Lower lobe of right lung (tissue), 2 donors: ENCODE data around the gene POLR1D. TPM values are rescaled to one million over a fixed set of nuclear protein-coding genes. Genes with fewer than 3 reads are reported as not detected.
A peak's percentile ranks its signal among the peaks of the same experiment; 100 is the strongest.

Experiments
- ATAC-seq, 2 donors: fragments of 200-7000 bp; cut with Tn5 transposase; one replicate each; pipeline ENCODE4 v1.9.1; 2020 to 2022; ENCODE audit warnings: mild to moderate bottlenecking in 2 of 2, moderate library complexity in 2 of 2
- DNase-seq: peaks from one replicate; pipeline ENCODE4 v3.0.0-alpha.2; 2020
- H3K27ac ChIP-seq: fragments of 200-600 bp; one replicate; pipeline ENCODE4 v1.8.0; 2022
- H3K27me3 ChIP-seq: fragments of 200-600 bp; one replicate; pipeline ENCODE4 v1.8.0; 2022; ENCODE audit warnings: low read depth
- H3K36me3 ChIP-seq: fragments of 200-600 bp; one replicate; pipeline ENCODE4 v1.8.0; 2022; ENCODE audit warnings: mild to moderate bottlenecking
- H3K4me1 ChIP-seq: fragments of 200-600 bp; one replicate; pipeline ENCODE4 v1.8.0; 2022
- H3K4me3 ChIP-seq: fragments of 200-600 bp; one replicate; pipeline ENCODE4 v1.8.0; 2022; ENCODE audit warnings: mild to moderate bottlenecking
- H3K9me3 ChIP-seq: fragments of 200-600 bp; one replicate; pipeline ENCODE4 v1.8.0; 2022
- intact Hi-C: fragments of 100-400 bp; cut with DNase I; formaldehyde crosslinking; loops from one replicate; pipeline ENCODE4 v1.11.0; 2022
- total RNA-seq: library from RNA; stranded (reverse); fragmentation: NEBNext Ultra II Directional; extraction: Animal tissue kit (Norgen Biotek cat#: 25700); gene quantifications from one replicate; pipeline ENCODE4 v1.2.1, GENCODE V29; 2021
- TF ChIP-seq, protein P1 (sequence below): fragments of 200-600 bp; IDR thresholded peaks from one replicate; pipeline ENCODE4 v1.8.0; 2022; ENCODE audit warnings: antibody characterized with exemption, mild to moderate bottlenecking
- donor health status: DM: no; HTN: yes; CAD: no; lungs with severe emphysema.

The POLR1D gene
- total RNA-seq, 1 donor from 2014 or later: 129 TPM

DNA sequence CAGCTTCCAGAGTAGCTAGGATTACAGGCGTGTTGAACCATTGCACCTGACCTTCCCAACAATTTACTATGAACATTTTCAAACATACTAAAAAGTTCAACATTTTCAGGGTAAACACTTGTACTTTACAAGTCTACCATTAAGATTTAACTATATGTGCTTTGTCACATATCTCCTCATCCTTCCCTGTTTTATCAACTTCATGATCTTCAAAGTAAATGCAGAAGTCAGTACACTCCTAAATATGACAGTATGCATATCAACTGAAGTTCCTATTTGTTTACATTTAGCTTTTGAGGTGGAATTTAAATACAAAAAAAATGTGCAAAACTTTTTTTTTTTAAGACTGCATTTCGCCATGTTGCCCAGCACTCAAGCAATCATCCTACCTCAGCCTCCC is 19.9 kb upstream of the POLR1D start:
- Histone ChIP-seq H3K4me1 (peaks cover 26% of the 10 kb centered on the region), H3K27me3 (no peaks in the 10 kb centered on the region), H3K4me3 (no peak overlapping the region), H3K9me3 (no peaks in the 10 kb centered on the region), H3K27ac (no peak overlapping the region), H3K36me3 (no peaks in the 10 kb centered on the region)
- intact Hi-C loops: no loop called here
- DNase-seq (no peak), ATAC-seq (no peak)
- TF ChIP-seq, protein P1, sequence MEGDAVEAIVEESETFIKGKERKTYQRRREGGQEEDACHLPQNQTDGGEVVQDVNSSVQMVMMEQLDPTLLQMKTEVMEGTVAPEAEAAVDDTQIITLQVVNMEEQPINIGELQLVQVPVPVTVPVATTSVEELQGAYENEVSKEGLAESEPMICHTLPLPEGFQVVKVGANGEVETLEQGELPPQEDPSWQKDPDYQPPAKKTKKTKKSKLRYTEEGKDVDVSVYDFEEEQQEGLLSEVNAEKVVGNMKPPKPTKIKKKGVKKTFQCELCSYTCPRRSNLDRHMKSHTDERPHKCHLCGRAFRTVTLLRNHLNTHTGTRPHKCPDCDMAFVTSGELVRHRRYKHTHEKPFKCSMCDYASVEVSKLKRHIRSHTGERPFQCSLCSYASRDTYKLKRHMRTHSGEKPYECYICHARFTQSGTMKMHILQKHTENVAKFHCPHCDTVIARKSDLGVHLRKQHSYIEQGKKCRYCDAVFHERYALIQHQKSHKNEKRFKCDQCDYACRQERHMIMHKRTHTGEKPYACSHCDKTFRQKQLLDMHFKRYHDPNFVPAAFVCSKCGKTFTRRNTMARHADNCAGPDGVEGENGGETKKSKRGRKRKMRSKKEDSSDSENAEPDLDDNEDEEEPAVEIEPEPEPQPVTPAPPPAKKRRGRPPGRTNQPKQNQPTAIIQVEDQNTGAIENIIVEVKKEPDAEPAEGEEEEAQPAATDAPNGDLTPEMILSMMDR: no peak

DNA sequence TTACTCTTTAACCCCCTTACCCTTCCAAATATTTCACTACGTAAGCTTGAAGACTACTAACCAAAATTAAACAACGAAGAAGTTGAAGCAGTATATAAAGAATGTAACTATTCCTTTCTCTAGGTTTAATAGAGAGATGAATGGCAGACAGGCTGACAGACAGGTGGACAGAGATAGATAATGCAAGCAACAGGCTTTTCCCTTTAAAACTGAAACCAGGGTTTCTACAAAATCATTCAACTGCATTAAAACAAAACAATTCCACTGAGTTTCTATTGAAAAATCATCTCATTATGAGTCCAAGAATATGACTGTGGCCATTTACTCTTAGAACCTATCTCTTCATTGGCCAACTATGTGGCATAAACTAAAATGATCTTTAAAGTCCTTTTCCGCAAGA is 16.6 kb upstream of the POLR1D start:
- TF ChIP-seq, protein P1: no peak
- ATAC-seq (no peak), DNase-seq (no peak)
- H3K4me1 ChIP-seq: peaks cover 31% of the 10 kb centered on the region
- H3K27me3 ChIP-seq: no peaks in the 10 kb centered on the region
- H3K27ac ChIP-seq: no peak overlapping the region
- no peaks in the 10 kb centered on the region for H3K9me3 ChIP-seq
- no peak overlapping the region for H3K4me3 ChIP-seq
- intact Hi-C loops: no loop called here
- no peaks in the 10 kb centered on the region for H3K36me3 ChIP-seq

DNA sequence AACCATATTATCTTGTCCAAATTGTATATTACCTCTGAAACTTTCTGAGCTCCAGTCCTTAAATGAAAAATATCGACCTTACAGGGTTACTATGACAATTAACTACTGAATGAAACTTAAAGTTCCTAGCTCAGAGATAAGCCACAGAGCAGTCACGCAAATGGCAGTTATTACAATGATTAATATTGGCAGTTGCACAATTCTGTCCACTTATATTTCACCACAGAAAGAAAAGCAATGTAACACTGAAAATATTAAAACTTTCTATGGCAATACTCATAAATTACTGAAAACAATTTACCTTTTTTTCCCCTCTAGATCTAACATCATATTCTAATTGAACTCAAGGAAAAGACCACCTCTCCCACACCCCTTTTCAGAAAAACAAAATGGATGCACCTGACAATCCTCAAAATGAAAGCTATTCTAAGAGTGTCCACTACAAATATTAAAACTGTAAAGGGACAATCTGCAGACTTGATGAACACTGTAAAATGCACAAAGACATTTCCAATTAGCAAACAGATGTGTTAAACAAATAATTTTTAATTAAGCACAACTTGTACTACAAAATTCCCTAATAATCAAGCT is 16.0 kb upstream of the POLR1D start:
- ATAC-seq: peak in 1 of 2 donors; percentile 66
- Histone ChIP-seq H3K4me3 (no peak overlapping the region), H3K4me1 (peaks cover 29% of the 10 kb centered on the region), H3K27me3 (no peaks in the 10 kb centered on the region), H3K27ac (no peak overlapping the region), H3K9me3 (no peaks in the 10 kb centered on the region), H3K36me3 (no peaks in the 10 kb centered on the region)
- intact Hi-C loops: no loop called here
- TF ChIP-seq, protein P1: no peak
- DNase-seq: no peak

- H3K9me3 ChIP-seq: no peaks in the 10 kb centered on the region
- peaks cover 33% of the 10 kb centered on the region for H3K4me1 ChIP-seq
- TF ChIP-seq, protein P1: no peak
- H3K36me3 ChIP-seq: no peaks in the 10 kb centered on the region
- ATAC-seq (peak; percentile 56 to 85), DNase-seq (no peak)
- no peaks in the 10 kb centered on the region for H3K27me3 ChIP-seq
- H3K4me3 ChIP-seq: no peak overlapping the region
- H3K27ac ChIP-seq: no peak overlapping the region
- intact Hi-C loops: no loop called here
Measured at GRCh38 chr13:27607125-27607524, 14.6 kb upstream of the POLR1D start.

DNA sequence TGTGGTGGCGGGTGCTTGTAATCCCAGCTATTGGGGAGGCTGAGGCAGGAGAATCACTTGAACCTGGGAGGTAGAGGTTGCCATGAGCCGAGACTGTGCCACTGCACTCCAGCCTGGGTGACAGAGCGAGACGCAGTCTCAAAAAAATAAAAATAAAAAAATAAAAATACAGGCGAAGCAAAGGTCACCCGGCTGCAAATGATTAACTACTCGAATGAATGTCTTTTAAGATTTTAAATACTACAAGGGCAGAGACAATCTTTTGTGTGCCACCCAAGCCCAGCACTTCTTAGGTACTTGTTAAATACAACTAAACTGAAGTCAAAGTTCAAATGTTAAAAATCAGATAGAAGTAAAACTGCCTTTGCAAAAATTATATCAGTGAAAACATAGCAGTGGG is 8.1 kb upstream of the POLR1D start:
- intact Hi-C loops: no loop called here
- no peak overlapping the region for H3K4me3 ChIP-seq
- no peaks in the 10 kb centered on the region for H3K36me3 ChIP-seq
- no peak for DNase-seq
- ATAC-seq: no peak
- H3K27me3 ChIP-seq: no peaks in the 10 kb centered on the region
- H3K9me3 ChIP-seq: no peaks in the 10 kb centered on the region
- H3K4me1 ChIP-seq: peaks cover 34% of the 10 kb centered on the region
- no peak overlapping the region for H3K27ac ChIP-seq
- TF ChIP-seq, protein P1: no peak
